Calu3 (cell line): ENCODE results near the gene LSM14A. TPM values are rescaled to one million over a fixed set of nuclear protein-coding genes. Genes with fewer than 3 reads are reported as not detected.
"Not testable (repeated sequence)": the region's sequence is repeated elsewhere in the genome, so short reads cannot be mapped to it uniquely, and the experiment has no call there.

Experiments used
- BruUV-seq: library from RNA; stranded (reverse); fragments of 400-500 nt; replicated peaks from 2 replicates; lab custom pipeline; 2021; lab: Mats Ljungman, UMichigan
- CTCF ChIA-PET: fragments of 300-600 bp; sonication (Branson Sonifier 250); formaldehyde crosslinking; loops from one replicate; lab custom pipeline; 2022; ENCODE audit warnings: antibody characterized with exemption; lab: Charles Lee
- DNase-seq: peaks from one replicate; pipeline ENCODE4 v3.0.0; 2022
- H3K27ac Mint-ChIP-seq: one replicate; pipeline ENCODE4 v1.8.0; 2022; ENCODE audit warnings: mixed read lengths; ENCODE audit not compliant: unreplicated experiment
- H3K27me3 Mint-ChIP-seq: one replicate; pipeline ENCODE4 v1.8.0; 2022; ENCODE audit warnings: mixed read lengths; ENCODE audit not compliant: unreplicated experiment
- H3K36me3 Mint-ChIP-seq: one replicate; pipeline ENCODE4 v1.8.0; 2022; ENCODE audit warnings: mild to moderate bottlenecking, moderate library complexity, mixed read lengths; ENCODE audit not compliant: insufficient read depth, unreplicated experiment
- H3K4me1 Mint-ChIP-seq: one replicate; pipeline ENCODE4 v1.8.0; 2022; ENCODE audit warnings: mild to moderate bottlenecking, low read depth, mixed read lengths; ENCODE audit not compliant: unreplicated experiment
- H3K4me3 Mint-ChIP-seq: one replicate; pipeline ENCODE4 v1.8.0; 2022; ENCODE audit warnings: mild to moderate bottlenecking, low read depth, moderate library complexity, mixed read lengths; ENCODE audit not compliant: unreplicated experiment
- H3K9me3 Mint-ChIP-seq: one replicate; pipeline ENCODE4 v1.8.0; 2022; ENCODE audit warnings: low read depth, mixed read lengths; ENCODE audit not compliant: unreplicated experiment
- CTCF ChIP-seq: fragments of 200-600 bp; IDR thresholded peaks from one replicate; pipeline ENCODE4 v1.8.0; 2022; ENCODE audit warnings: antibody characterized with exemption; ENCODE audit not compliant: unreplicated experiment
- intact Hi-C: fragments of 100-400 bp; cut with micrococcal nuclease; formaldehyde crosslinking; loops from one replicate; pipeline ENCODE4 v1.10.0; 2022; ENCODE audit not compliant: unreplicated experiment
- total RNA-seq: library from RNA; stranded (reverse); gene quantifications from 2 replicates; pipeline ENCODE4 v1.2.3, GENCODE V29; 2022

LSM14A gene
- total RNA-seq, 1 experiment from 2014 or later, result 131 TPM

GRCh38 chr19:34244611-34245299 lies 72.5 kb downstream of the LSM14A start:
- no peaks in the 10 kb centered on the region for H3K27me3 Mint-ChIP-seq
- intact Hi-C loops, result no loop called here
- TF ChIP-seq CTCF, result no peak
- H3K4me3 Mint-ChIP-seq, result no peak overlapping the region
- no TSS peak for BruUV-seq
- H3K9me3 Mint-ChIP-seq, result no peaks in the 10 kb centered on the region
- no peak overlapping the region for H3K27ac Mint-ChIP-seq
- DNase-seq, result no peak
- H3K36me3 Mint-ChIP-seq, result no peaks in the 10 kb centered on the region
- peaks cover 9% of the 10 kb centered on the region for H3K4me1 Mint-ChIP-seq
- CTCF ChIA-PET, result no interaction called here

GRCh38 chr19:34246340-34246739 lies 74.0 kb downstream of the LSM14A start:
- Mint-ChIP-seq H3K4me3 (no peak overlapping the region), H3K36me3 (no peaks in the 10 kb centered on the region), H3K9me3 (no peaks in the 10 kb centered on the region), H3K27ac (no peak overlapping the region), H3K27me3 (no peaks in the 10 kb centered on the region), H3K4me1 (peaks cover 6% of the 10 kb centered on the region)
- DNase-seq, result no peak
- TF ChIP-seq CTCF, result no peak
- CTCF ChIA-PET, result interaction anchor here (0.6 kb wide), 1 partner anchor 114 kb away, joined by 3 read pairs; no protein-coding TSS in a partner anchor
- no TSS peak for BruUV-seq
- intact Hi-C loops, result no loop called here

GRCh38 chr19:34248941-34249340 lies 76.6 kb downstream of the LSM14A start:
- no peaks in the 10 kb centered on the region for H3K9me3 Mint-ChIP-seq
- TF ChIP-seq CTCF, result no peak
- no peak overlapping the region for H3K4me3 Mint-ChIP-seq
- H3K27ac Mint-ChIP-seq, result no peak overlapping the region
- no peak for DNase-seq
- no TSS peak for BruUV-seq
- peaks cover 6% of the 10 kb centered on the region for H3K36me3 Mint-ChIP-seq
- H3K27me3 Mint-ChIP-seq, result no peaks in the 10 kb centered on the region
- CTCF ChIA-PET, result interaction anchor here (0.7 to 1.6 kb wide), 2 partner anchors 16 to 42 kb away, joined by 3 to 5 read pairs; no protein-coding TSS in a partner anchor
- intact Hi-C loops, result no loop called here
- H3K4me1 Mint-ChIP-seq, result peaks cover 5% of the 10 kb centered on the region

GRCh38 chr19:34253167-34253566 lies 80.9 kb downstream of the LSM14A start:
- peaks cover 28% of the 10 kb centered on the region for H3K36me3 Mint-ChIP-seq
- CTCF ChIA-PET, result interaction anchor here (0.7 kb wide), 1 partner anchor 104 kb away, joined by 3 read pairs; no protein-coding TSS in a partner anchor
- DNase-seq, BruUV-seq, H3K27ac Mint-ChIP-seq, intact Hi-C loops, H3K9me3 Mint-ChIP-seq, H3K27me3 Mint-ChIP-seq: not testable (repeated sequence)
- peaks cover 18% of the 10 kb centered on the region for H3K4me1 Mint-ChIP-seq
- peak overlapping the region; percentile 87 for H3K4me3 Mint-ChIP-seq

- intact Hi-C loops, DNase-seq, BruUV-seq, H3K27me3 Mint-ChIP-seq, H3K9me3 Mint-ChIP-seq: not testable (repeated sequence)
- peak overlapping the region; percentile 97 for H3K27ac Mint-ChIP-seq
- peak overlapping the region; percentile 87 for H3K4me3 Mint-ChIP-seq
- H3K4me1 Mint-ChIP-seq, result peaks cover 18% of the 10 kb centered on the region
- CTCF ChIA-PET, result interaction anchor here (0.6 kb wide), 1 partner anchor 15 kb away, joined by 4 read pairs; no protein-coding TSS in a partner anchor
- peaks cover 28% of the 10 kb centered on the region for H3K36me3 Mint-ChIP-seq
Observed at GRCh38 chr19:34253681-34254045, 81.4 kb downstream of the LSM14A start.
